HepG2 (cell line): Measurements from ENCODE around the gene FAM117A. TPM values are rescaled to one million over a fixed set of nuclear protein-coding genes. Genes with fewer than 3 reads are reported as not detected.

Experiments used
- DZIP1 ChIP-seq: sonication (generic); formaldehyde crosslinking; IDR thresholded peaks from 2 replicates; pipeline ENCODE4 v1.5.0; 2020; ENCODE audit warnings: mild to moderate bottlenecking, missing genetic modification reagents
- EZH2 ChIP-seq: conservative IDR thresholded peaks from 2 replicates; pipeline ENCODE4 v1.6.1; 2012; ENCODE audit warnings: mild to moderate bottlenecking, low read depth, low read length, moderate library complexity
- HNRNPK ChIP-seq: fragments of 200-400 bp; formaldehyde crosslinking; IDR thresholded peaks from 2 replicates; pipeline ENCODE4 v1.6.1; 2018; ENCODE audit warnings: low read length, low read depth, moderate library complexity, mild to moderate bottlenecking; ENCODE audit not compliant: poor library complexity, severe bottlenecking
- HOXA3 ChIP-seq: sonication (generic); formaldehyde crosslinking; IDR thresholded peaks from 2 replicates; pipeline ENCODE4 v1.5.0; 2020; ENCODE audit warnings: missing genetic modification reagents
- KDM3A ChIP-seq: IDR thresholded peaks from 2 replicates; pipeline ENCODE4 v1.6.1; 2018; ENCODE audit warnings: low read depth, missing compliant biosample characterization
- KLF13 ChIP-seq: sonication (generic); formaldehyde crosslinking; IDR thresholded peaks from 2 replicates; pipeline ENCODE4 v1.4.0; 2020; ENCODE audit warnings: mild to moderate bottlenecking, missing genetic modification reagents
- MLLT10 ChIP-seq: sonication (generic); formaldehyde crosslinking; IDR thresholded peaks from 2 replicates; pipeline ENCODE4 v1.4.0; 2020; ENCODE audit warnings: missing genetic modification reagents
- MNT ChIP-seq: fragments of 450-650 bp; IDR thresholded peaks from 2 replicates; pipeline ENCODE4 v1.6.1; 2016
- NCOR1 ChIP-seq: fragments of 200-600 bp; sonication (generic); IDR thresholded peaks from 2 replicates; pipeline ENCODE4 v1.7.0; 2017; ENCODE audit warnings: antibody characterized with exemption, low read length, borderline replicate concordance
- PAX8 ChIP-seq: sonication (generic); formaldehyde crosslinking; IDR thresholded peaks from 2 replicates; pipeline ENCODE4 v1.8.0; 2022; ENCODE audit warnings: mild to moderate bottlenecking, missing genetic modification reagents, borderline replicate concordance
- SALL1 ChIP-seq: sonication (generic); formaldehyde crosslinking; IDR thresholded peaks from 2 replicates; pipeline ENCODE4 v1.8.0; 2022; ENCODE audit warnings: mild to moderate bottlenecking, missing genetic modification reagents
- SIX1 ChIP-seq: sonication (generic); formaldehyde crosslinking; IDR thresholded peaks from 2 replicates; pipeline ENCODE4 v1.4.0; 2020; ENCODE audit warnings: missing genetic modification reagents, borderline replicate concordance
- SMARCE1 ChIP-seq: fragments of 450-650 bp; IDR thresholded peaks from 2 replicates; pipeline ENCODE4 v1.6.1; 2017; ENCODE audit warnings: borderline replicate concordance
- THRA ChIP-seq: sonication (generic); formaldehyde crosslinking; IDR thresholded peaks from 2 replicates; pipeline ENCODE4 v1.4.0; 2020; ENCODE audit warnings: missing genetic modification reagents, borderline replicate concordance
- THYN1 ChIP-seq: sonication (generic); formaldehyde crosslinking; IDR thresholded peaks from 2 replicates; pipeline ENCODE4 v1.8.1; 2023; ENCODE audit warnings: low read depth, mild to moderate bottlenecking, moderate library complexity, missing genetic modification reagents, borderline replicate concordance
- ZBED4 ChIP-seq: sonication (generic); formaldehyde crosslinking; IDR thresholded peaks from 2 replicates; pipeline ENCODE4 v1.4.0; 2020; ENCODE audit warnings: missing genetic modification reagents, borderline replicate concordance
- ZNF12 ChIP-seq: sonication (generic); formaldehyde crosslinking; IDR thresholded peaks from 2 replicates; pipeline ENCODE4 v1.5.0; 2020; ENCODE audit warnings: missing genetic modification reagents
- ZNF274 ChIP-seq: sonication (generic); formaldehyde crosslinking; IDR thresholded peaks from 2 replicates; pipeline ENCODE4 v1.5.1; 2020; ENCODE audit warnings: mild to moderate bottlenecking, missing genetic modification reagents
- ZNF331 ChIP-seq: sonication (generic); formaldehyde crosslinking; IDR thresholded peaks from 2 replicates; pipeline ENCODE4 v1.4.0; 2020; ENCODE audit warnings: missing genetic modification reagents
- ZNF772 ChIP-seq: sonication (generic); formaldehyde crosslinking; IDR thresholded peaks from 2 replicates; pipeline ENCODE4 v1.5.0; 2020; ENCODE audit warnings: mild to moderate bottlenecking, missing genetic modification reagents
- polyA plus RNA-seq, 8 experiments: library from polyadenylated mRNA; depleted of rRNA in 3 of 8; stranded (reverse) in 7 of 8; unstranded in 1 of 8; fragments of >200 nt; fragmentation: Illumina TruSeq in 4 of 8; extraction: Trizol in 4 of 8; gene quantifications; 2 replicates each; pipeline versions ENCODE4 v1.2.1 to v1.2.3, GENCODE V29; 2011 to 2016; ENCODE audit warnings: low read depth in 4 of 8, missing spikeins in 1 of 8, mixed read lengths in 1 of 8; ENCODE audit not compliant: insufficient read depth in 1 of 8
- total RNA-seq, 5 experiments: library from RNA; depleted of rRNA; stranded (reverse); fragments of >200 nt; fragmentation: Illumina TruSeq; extraction: Trizol; gene quantifications; 2 replicates each; pipeline ENCODE4 v1.2.3, GENCODE V29; 2016; ENCODE audit warnings: low read depth in 1 of 5

The FAM117A gene
- total and polyA plus RNA-seq, 2 of the 13 experiments (the other 11 are each of a cell fraction or from before 2014, with no cell fraction given) = 12.1 to 19.8 TPM

- TF ChIP-seq THRA (CRISPR knock-in tag) (no peak), KDM3A (CRISPR knock-in tag) (no peak), DZIP1 (CRISPR knock-in tag) (no peak), HOXA3 (CRISPR knock-in tag) (no peak), SIX1 (CRISPR knock-in tag) (0 out of 2 replicates have a peak, but pooled peaks have one; percentile 30), MNT (no peak), EZH2 (no peak), HNRNPK (no peak), ZNF772 (CRISPR knock-in tag) (no peak), THYN1 (no peak), ZBED4 (no peak), ZNF274 (CRISPR knock-in tag) (no peak), SALL1 (CRISPR knock-in tag) (no peak), ZNF331 (peak; percentile 38; the same call in 1 of the 2 replicates), KLF13 (CRISPR knock-in tag) (no peak), MLLT10 (CRISPR knock-in tag) (no peak), PAX8 (CRISPR knock-in tag) (no peak), NCOR1 (peak; percentile 77), SMARCE1 (no peak), ZNF12 (CRISPR knock-in tag) (no peak)
These were observed 29.1 kb downstream of the FAM117A start (continued) for GRCh38 chr17:49734515-49735490.
